Astrocyte of the spinal cord (primary cell): Measurements from ENCODE around the gene P2RX4.

Source experiments
- DNase-seq: peaks from one replicate; pipeline ENCODE4 v3.0.0; 2011; ENCODE audit warnings: low read depth, low spot score
- H3K4me3 ChIP-seq: 2 replicates; pipeline ENCODE4 v1.5.1; 2011; ENCODE audit warnings: low read depth, mild to moderate bottlenecking, low read length, moderate library complexity
- in situ Hi-C: cut with HindIII; loops from 2 replicates; pipeline ENCODE4 v1.10.0; 2017; ENCODE audit warnings: low sequenced_read_pairs
- TF ChIP-seq, protein P1 (sequence below): IDR thresholded peaks from 2 replicates; pipeline ENCODE4 v1.5.1; 2012; ENCODE audit warnings: low read depth, mild to moderate bottlenecking, low read length, inconsistent platforms

P2RX4 gene

GRCh38 chr12:121181181-121181580, 28.7 kb upstream of the P2RX4 start:
- in situ Hi-C loops, result no loop called here
- TF ChIP-seq, protein P1, sequence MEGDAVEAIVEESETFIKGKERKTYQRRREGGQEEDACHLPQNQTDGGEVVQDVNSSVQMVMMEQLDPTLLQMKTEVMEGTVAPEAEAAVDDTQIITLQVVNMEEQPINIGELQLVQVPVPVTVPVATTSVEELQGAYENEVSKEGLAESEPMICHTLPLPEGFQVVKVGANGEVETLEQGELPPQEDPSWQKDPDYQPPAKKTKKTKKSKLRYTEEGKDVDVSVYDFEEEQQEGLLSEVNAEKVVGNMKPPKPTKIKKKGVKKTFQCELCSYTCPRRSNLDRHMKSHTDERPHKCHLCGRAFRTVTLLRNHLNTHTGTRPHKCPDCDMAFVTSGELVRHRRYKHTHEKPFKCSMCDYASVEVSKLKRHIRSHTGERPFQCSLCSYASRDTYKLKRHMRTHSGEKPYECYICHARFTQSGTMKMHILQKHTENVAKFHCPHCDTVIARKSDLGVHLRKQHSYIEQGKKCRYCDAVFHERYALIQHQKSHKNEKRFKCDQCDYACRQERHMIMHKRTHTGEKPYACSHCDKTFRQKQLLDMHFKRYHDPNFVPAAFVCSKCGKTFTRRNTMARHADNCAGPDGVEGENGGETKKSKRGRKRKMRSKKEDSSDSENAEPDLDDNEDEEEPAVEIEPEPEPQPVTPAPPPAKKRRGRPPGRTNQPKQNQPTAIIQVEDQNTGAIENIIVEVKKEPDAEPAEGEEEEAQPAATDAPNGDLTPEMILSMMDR, result no peak
- DNase-seq, result no peak
- H3K4me3 ChIP-seq, result no peak overlapping the region

GRCh38 chr12:121182222-121182893, 27.6 kb upstream of the P2RX4 start:
- no peak overlapping the region for H3K4me3 ChIP-seq
- in situ Hi-C loops, result no loop called here
- no peak for DNase-seq
- TF ChIP-seq, protein P1, result no peak

DNA sequence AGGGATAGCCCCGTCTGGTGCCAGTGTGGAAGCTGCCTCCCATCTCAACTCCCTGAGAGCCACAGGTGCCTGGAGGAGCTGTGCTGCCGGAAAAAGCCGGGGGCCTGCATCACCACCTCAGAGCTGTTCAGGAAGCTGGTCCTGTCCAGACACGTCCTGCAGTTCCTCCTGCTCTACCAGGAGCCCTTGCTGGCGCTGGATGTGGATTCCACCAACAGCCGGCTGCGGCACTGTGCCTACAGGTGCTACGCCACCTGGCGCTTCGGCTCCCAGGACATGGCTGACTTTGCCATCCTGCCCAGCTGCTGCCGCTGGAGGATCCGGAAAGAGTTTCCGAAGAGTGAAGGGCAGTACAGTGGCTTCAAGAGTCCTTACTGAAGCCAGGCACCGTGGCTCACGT, 25.5 kb upstream of the P2RX4 start:
- no peak overlapping the region for H3K4me3 ChIP-seq
- no peak for DNase-seq
- TF ChIP-seq, protein P1, result no peak
- in situ Hi-C loops, result no loop called here

DNA sequence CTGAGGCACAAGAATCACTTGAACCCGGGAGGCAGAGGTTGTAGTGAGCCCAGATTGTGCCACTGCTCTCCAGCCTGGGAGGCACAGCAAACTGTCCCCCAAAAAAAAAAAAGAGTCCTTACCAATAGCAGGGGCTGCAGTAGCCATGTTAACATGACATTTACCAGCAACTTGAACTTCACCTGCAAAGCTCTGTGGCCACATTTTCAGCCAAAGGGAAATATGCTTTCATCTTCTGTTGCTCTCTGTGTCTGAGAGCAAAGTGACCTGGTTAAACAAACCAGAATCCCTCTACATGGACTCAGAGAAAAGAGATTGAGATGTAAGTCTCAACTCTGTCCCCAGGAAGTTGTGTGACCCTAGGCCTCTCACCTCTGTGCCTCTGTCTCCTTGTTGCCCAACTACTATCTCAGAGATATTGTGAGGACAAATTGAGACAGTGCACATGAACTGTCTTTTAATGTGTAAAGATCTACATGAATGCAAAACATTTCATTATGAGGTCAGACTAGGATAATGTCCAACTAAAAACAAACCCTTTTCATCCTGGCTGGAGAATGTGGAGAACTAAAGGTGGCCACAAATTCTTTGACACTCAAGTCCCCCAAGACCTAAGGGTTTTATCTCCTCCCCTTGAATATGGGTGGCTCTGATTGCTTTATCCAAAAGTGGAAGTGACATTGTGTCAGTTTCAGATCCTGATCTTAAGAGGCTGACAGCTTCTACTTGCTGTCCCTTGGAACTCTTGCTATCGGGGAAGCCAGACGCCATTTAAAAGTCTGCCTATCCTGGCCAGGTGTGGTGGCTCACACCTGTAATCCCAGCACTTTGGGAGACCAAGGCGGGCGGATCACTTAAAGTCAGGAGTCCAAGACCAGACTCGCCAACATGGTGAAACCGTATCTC, 24.7 kb upstream of the P2RX4 start:
- H3K4me3 ChIP-seq, result no peak overlapping the region
- TF ChIP-seq, protein P1, result no peak
- in situ Hi-C loops, result no loop called here
- no peak for DNase-seq

DNA sequence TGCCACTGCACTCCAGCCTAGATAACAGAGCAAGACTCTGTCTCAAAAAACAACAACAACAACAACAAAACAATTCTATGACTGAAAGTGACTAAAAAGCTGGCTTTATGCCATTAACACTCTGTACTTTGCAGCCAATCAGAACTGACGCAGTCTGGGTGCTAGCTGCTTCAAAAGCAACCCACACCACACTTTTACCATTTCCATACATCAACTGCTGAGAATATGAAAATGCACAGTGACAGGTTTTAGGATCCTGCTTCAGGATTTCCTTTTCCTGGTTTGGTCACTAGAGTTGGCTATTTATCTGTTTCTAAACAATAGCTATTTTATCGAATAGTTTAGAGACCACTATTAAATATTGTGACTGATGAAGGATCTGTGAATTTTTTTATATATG, 23.1 kb upstream of the P2RX4 start:
- no peak overlapping the region for H3K4me3 ChIP-seq
- DNase-seq, result no peak
- TF ChIP-seq, protein P1, result no peak
- in situ Hi-C loops, result no loop called here

GRCh38 chr12:121187501-121187900, 22.4 kb upstream of the P2RX4 start:
- H3K4me3 ChIP-seq, result no peak overlapping the region
- in situ Hi-C loops, result no loop called here
- TF ChIP-seq, protein P1, result no peak
- no peak for DNase-seq
